ENCODE results near the gene MAPRE2.

Gene MAPRE2

DNA sequence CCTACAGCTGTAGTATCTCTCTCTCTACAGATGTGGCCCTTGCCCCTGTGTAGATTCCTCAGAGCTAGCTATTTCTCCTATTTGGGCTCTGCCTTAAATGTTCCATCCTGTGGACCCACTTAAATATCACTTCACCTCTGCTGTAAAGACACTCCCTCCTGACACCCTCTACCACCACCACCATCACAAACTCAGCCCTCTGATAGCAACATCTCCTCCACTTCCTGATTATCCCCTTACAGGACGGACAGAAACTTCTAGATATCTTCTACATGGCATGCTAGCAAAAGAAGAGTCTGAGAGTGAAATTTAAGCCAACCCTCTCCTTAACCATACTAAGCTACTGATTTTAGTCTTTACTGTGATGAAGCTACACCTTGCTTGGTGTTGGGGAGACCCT lies 3.2 kb upstream of the MAPRE2 start:
- DNase-seq (ENCODE audit: low spot score): no peak

DNA sequence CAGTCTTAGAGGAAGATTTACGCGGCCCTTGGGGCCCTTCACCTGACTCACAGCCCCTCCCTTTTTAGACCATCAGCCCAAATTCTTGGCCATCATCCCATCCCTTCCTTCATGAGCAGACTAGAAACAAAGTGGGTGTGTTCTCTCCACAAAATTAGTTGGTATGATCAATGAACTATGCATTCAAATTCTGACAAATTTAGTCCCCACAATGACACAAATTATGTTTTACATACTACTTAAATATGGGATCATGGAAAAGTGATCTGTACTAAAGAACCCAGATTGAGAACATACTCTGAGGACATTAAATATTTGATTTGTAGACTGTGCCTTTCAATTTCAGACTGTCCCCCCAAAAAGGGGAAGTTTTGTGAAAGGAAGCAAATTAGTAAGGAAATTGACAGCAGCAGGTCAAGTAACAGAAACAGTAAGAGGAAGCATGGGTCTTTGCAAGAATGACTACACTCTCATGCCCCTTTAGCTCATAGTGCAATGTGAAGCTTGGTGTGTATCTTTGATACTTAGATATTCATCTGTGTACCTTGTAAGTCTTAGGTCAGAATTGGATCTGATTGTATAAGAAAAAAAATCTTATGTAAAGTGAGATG lies 2.2 kb upstream of the MAPRE2 start:
- DNase-seq (ENCODE audit: low spot score): no peak

DNA sequence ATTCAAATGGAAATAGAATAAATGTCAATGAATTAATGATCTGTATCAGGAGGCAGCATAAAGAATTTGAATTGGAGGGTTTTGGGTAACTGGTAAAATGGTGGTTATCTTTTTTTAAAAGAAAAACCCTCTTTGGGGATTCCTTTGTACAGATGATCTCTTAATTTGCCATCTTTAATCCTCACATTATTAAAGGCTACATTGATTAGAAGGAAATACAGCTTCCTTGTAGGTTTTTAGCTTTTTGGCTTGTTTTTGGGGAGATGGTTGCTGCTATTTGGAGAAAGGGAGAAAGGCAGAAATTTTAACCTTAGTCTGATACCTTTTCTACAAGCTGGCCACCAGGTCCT lies 600 bp upstream of the MAPRE2 start:
- no peak for DNase-seq (ENCODE audit: low spot score)

DNA sequence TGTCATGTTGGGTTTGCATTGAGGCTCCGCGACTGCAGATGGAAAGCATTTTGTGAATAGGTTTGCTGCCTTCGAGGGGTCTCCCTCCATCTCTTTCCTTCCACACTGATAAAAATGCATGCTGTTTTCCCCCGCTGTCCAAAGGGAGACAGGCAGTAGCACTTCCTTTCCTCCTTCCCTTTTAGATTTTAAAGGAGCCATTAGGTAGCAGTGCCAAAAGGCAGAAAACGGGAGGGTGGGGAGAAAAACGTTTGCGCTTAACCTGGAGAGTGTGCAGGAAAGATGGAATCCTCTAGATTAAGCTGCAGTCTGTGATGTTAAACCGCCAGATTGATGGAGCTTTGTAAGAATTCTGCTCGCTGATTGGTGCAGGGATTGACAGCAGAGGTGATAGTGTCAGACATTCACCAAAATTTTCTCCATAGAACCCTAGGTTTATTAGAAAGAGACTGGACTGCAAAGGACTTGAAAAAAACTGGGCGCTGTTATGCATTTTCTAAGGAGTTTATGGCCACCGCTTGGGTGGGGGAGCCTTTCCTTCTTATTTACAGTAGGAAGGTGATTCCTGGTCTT lies 688 bp downstream of the MAPRE2 start:
- no peak for DNase-seq (ENCODE audit: low spot score)

DNA sequence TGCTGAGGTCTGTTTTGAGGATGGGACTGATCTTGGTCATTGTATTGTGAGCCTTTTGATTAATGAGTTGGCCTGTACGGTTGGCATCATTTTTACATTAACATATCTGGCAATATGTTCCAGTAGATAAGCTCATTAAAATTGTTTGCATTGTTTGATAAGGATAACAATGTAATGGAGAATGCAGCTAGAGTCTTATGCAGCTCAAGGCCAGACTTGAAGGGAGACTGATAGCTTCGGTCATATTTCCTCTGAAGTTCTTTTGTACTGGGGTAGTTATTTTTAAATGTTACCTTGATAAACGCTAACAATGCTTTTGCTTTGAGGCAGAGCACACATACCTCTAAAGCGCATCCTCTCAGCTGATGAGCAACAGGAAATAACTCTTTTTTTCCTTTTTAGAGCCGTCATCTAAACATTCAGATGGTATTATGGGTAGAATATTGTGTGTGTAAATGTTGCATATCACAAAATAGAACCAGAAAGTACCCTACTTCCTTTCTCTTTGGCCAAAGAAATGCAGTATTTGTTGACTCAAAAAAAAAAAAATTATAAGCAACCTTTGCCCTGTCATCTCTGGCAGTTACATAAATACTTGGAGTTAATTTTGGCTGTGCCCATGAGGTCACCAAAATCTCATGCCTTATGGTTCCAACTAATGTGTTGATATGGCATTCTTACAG lies 1.3 kb downstream of the MAPRE2 start:
- DNase-seq (ENCODE audit: low spot score): no peak

DNA sequence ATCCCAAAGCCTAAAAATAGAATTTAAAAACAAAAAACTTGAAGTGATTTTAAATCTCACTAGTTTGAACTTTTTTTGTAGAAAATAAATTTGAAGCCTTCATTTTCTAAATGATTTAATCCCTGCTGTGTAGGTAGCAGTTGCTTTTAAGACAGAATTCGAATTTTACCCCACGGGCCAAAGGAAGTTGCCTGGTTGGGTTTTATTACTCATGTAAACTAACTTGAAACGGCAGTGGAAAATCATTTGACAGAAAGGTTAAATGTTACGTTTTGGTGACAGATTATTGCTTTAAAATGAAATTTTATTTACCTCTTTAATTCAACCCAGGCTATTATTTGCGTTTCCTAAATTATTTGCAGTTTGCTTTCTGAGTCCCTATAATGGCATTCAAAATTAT lies 2.0 kb downstream of the MAPRE2 start:
- no peak for DNase-seq (ENCODE audit: low spot score)

DNA sequence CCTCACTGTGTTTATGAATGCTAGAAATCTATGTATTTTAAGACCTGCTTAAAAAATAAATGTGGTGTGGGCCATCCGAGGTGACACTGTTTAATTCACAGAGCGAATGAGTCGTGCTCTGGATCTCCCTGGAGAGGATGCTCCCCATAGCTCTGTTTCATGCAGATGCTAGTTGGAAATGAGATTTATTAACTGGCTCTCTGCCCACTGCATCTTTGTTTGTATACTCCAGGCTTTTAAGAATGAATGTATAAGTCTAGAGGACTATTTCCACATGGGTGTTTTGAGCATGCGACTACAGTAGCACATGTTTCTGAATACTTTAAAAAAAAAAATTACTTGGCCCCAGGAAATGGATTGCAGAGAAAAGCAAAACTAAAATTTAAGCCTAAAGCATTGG lies 3.9 kb downstream of the MAPRE2 start:
- no peak for DNase-seq (ENCODE audit: low spot score)

DNA sequence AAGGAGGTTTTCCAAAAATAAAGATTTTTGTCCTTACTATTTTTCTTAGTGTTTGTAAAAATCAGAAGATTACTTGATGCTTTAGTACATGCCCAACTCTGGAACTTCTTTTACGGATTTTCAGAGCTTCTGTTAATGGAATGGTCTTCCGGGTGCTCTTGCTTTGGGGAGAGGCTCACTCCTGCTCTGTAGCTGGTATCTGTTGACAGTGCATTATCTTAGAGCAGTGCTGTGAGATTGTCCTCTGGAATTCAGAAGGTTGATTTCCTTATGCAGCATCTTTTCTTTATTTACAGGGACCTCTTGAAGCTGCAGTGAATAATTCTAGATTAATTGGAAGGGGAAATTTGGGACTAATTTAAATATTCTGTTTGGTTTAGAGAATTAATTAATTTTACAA lies 4.6 kb downstream of the MAPRE2 start:
- no peak for DNase-seq (ENCODE audit: low spot score)

DNA sequence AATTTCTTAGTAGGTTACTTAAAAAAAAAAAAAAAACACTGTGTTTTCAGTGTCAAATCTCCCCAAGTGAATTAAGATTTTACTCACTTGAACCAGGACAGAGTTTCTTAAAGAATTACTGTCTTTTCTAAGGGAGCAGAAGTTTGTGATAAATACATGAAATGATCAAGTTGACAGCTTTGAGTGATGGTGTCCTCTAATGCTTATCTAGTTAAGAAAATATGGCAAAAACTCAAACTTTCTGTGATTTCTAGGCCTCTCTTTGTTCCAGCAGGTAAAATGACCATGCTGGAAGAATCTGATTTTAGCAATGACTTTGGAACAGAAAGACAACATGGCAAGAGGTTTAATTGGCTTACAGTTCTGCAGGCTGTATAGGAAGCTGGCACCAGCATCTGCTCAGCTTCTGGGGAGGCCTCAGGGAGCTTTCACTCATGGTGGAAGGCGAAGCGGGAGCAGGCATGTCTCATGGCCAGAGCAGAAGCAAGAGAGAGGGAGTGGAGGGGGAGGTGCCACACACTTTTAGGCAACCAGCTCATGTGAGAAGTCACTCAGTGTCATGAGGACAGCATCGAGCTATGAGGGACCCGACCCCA lies 6.6 kb downstream of the MAPRE2 start:
- no peak for DNase-seq (ENCODE audit: low spot score)

DNA sequence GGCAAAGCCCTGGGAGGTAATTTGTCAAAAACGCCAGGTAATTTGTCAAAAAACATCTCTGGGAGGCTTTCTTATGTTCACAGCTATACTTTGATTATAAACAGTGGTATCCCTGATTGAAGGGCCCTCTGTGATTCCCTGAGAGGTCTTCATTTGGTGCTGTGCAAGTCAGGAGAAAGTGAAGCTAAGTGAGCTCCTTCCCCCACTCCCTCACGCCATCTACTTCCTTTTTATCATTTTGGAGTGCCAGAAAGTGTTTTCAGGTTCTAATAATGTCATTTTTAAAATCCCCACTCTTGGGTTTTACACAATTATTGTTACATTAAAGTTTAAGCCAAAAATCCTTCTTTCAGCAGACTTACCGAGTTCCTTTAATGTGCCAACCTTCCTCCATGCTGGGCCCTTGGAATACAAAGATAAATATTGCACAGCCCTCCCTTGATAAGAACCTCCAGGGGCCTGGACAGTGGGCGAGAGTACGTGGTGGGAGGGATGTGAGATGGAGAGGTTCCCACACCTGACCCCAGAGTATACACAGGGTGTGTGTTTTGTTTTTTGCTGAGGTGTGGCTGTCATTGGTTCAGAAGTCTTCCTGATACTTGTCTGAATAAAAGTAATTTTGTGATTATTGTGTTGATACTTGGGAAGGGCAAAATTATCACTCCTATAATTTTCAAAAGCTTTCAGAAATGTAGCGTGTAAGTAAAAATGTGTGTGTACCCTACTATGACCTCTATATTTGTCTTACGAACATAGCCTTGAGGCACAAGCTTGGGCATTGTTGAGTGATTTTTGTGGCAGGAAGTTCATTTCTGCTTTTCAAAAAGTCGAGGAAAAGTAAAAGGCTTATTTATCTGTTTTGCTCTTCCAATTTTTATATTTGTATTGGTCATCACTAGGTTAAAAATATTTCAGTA lies 8.2 kb downstream of the MAPRE2 start:
- no peak for DNase-seq (ENCODE audit: low spot score)

DNA sequence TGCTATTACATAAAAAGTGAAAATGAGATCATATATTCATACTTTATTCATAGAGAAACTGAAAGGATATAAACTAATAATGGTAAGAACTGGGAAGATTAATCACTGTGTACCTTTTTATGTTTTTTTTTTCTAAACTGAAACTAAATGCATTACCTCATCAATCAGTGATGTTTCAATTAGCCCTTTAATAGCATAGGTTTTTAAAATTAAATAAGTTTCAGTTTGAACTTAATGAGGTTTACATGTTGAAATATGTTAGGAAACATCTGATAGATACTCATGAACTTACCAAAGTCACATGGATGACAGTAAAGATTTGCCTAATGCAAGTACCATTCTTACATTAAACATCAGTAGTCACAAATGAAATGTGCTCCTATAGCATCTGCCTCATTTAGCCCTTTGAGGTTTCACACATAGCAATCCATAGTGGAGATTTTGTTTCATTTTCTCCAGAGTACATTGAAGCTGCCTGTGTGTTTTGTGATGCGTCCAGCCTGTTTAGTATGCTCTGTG lies 8.9 kb downstream of the MAPRE2 start:
- no peak for DNase-seq (ENCODE audit: low spot score)

DNA sequence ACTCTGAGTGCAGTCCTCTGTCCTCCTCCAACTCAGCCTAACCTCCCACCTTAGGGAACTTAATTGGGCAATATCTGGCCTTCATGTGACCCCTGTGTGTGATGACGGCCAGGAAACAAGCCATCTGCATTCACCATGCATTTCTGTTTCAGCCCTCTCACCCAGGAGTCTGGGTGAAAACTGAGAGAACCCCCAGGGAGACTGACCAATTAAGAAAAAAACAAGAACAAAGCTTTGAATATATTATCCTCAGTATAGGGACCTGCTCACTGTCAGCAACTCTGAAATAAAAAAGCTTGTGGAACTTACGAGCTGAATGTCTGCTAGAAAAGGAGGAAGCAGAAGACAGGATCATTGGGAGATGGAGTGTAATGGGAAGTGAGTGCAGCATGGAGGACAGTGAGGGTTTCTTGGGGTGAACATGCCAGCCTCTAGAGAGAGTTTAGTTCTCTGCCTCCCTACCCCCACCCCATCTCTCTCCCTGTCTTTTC lies 9.5 kb downstream of the MAPRE2 start:
- no peak for DNase-seq (ENCODE audit: low spot score)

DNA sequence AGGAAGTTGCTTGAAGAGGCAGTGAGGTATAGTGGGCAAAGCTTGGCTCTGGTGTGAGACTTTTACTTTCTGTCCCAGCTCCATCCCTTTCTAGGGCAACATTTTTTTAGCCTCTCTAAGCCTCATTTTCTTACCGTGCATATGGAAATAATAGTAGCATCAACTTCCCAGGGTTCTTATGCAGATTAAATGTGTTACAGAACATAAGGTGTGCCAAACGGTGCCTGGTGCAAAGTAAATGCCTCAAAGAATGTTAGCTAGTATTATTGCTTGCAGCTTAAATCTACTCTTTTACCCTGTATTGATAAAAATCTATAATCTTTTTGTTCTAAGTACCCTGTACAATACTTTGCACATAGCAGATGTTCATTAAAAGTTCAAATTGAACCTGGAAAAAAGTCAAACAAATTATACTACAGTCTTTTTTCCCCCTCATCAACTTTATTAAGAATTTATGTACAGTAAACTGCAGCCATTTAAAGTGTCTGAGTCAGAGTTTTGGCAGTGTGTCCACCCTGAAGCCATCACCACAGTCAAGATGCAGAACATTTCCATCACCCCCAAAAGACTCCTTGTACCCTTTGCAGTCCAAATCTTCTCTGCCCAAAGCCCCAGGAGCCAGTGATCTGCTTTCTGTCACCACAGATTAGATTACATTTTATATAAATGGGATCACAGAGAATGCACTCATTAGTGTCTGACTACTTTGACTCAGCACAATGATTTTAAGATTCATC lies 10.6 kb downstream of the MAPRE2 start:
- DNase-seq (ENCODE audit: low spot score): no peak

DNA sequence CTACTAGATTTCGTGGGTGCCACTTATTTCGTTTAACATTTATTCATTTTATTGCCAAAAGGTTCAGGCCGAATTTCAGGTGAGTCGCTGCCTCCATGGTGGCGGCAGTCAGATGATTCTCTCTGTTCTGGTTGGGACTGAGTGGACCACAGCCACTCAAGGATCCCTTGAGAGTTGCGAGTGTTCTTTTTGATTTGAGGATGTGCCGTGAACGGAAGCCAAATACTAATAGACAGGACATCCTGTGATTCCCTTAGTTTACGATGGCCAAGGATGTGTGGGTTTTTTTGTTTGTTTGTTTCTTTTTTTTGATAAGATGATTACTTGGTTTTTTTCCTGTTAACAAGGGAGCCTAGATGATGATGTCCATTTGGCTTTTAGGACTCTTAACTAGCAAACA lies 13.2 kb downstream of the MAPRE2 start:
- DNase-seq (ENCODE audit: low spot score): no peak

DNA sequence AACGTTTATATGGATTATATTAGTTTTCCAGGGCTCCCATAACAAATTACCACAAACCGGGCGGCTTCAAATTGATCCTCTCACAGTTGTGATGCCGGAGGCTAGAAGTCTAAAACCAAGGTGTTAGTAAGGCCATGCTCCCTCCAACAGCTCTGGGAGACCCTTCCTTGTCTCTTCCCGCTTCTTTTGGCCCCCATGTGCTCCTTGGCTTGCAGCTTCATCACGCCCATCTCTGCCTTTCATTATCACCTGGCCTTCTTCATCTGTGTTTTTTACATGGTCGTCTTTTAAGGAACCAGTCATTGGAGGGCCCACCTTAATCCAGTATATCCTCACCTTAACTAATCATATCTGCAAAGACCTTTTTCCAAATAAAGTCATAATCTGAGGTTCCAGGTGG lies 13.9 kb downstream of the MAPRE2 start:
- no peak for DNase-seq (ENCODE audit: low spot score)

DNA sequence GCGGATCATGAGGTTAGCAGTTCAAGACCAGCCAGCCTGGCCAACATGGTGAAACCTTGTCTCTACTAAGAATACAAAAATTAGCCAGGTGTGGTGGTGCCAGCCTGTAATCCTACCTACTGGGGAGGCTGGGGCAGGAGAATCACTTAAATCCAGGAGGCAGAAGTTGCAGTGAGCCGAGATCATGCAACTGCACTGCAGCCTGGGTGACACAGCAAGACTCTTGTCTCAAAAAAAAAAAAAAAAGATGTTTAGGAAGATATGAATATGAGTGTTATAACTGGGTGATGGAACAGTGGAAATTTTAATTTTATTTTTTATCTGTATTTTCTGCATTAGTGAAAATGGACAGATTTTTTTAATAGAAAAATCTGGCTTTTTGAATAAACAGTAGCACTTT lies 14.5 kb downstream of the MAPRE2 start:
- DNase-seq (ENCODE audit: low spot score): no peak

DNA sequence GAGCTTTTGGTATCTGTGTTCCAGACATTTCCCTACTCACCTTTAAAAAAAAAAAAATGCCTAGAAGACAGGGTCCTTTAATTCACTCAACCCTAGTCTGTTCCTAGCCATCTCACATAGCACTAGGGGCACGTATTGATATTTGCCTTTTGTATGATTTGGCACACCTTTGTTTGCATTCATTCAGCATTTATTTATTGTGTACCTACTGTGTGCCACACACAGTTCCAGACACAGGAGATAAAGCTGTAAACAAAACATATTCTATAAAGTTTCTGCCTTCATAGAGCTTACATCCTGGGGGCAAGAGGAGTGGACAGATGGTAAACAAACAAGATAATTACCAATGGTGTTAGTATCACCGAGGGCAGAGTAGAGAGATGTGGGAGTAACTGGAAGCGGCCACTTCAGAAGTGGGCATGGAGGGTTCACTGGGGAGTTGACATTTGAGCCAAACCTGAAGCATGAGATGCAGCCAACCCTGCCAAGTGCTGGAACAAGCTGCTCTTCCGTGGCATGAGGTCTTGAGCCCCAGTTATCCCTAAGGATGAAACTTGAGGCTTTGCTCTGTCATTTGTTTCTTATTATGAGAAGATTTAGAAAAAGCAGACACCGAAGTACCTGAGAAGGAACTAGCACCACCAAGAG lies 18.2 kb downstream of the MAPRE2 start:
- DNase-seq (ENCODE audit: low spot score): no peak

DNA sequence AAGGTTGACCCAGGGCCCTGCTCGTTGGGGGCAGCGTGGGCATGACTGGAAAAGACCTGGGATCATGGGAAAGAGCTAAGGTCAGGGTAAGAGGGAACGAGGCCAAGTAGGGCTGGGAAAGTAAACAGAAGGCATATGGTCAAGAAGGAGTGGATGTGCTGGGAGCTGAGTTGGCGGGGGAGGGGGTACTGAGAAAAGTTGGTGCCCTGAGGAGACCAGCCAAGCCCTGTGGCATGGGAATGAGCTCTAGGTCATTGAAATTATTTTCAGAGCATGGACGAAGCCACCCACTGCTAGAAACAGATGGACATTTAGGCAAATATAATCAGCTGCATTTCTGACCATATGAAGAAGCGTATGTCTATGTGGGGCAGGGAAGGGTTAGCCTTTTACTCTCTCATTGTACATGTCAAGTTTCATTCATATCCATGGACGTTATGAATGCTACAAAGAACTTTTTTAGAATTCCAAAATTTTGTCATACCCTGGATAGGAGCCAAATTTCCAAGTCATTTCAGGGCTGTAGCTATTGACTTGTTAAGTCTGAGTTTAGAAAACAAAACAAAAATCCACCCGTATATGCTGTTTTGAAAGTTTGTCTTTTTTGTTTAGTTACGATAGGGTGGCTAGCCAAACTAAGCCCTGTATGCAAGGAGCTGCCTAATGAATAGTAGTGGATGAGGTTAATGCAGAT lies 19.1 kb downstream of the MAPRE2 start:
- DNase-seq (ENCODE audit: low spot score): no peak

DNA sequence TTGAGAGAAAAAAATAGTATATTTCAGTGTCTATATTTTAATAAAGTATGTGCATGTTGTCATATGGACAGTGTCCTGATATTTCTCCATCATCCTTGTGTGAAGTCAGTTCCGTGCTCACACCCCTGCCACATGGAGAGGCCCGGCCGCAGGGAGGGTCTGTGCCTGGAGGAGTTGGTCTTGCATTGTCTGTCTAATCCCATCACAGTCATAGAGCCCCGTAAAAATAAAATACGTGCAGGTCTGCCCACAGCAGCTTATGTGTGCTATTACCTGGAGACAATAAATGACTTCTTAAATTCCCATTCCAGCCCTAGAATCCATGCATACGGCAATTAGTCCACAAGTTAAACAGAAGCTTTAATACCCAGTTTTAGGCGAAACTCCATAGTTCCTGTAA lies 20.1 kb downstream of the MAPRE2 start:
- no peak for DNase-seq (ENCODE audit: low spot score)

DNA sequence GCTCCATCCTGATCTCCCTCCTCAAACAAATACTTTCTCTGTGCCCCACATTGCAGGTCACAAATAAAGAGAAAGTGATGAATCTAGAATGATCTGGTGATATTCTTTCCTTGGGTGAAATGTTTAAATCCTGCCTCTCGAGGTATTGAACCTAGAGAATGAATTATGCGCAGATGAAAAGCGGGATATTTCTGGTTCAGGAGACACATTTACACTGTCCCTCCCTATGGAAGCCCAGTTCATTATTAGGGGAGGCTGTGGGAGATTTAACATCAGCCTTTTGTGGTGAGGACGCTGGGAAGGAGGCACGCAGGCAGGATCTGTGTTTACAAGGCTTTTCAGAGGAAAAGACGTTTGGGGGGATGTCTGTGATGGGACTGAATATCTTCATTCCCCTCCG lies 20.6 kb downstream of the MAPRE2 start:
- no peak for DNase-seq (ENCODE audit: low spot score)

Data from AG20443 (cell line).